ENCODE results near the gene COL23A1.

The COL23A1 gene

GRCh38 chr5:178385496-178385890 lies 204.7 kb downstream of the COL23A1 start:
- no peak for TF ChIP-seq CTCF (IDR thresholded peaks at IDR 0.05; ENCODE audit: low read depth, low read length, missing control alignments)
- DNase-seq (ENCODE audit: extremely low read depth, low read depth): no peak
- H3K4me3 ChIP-seq (replicated peaks; ENCODE audit: low read depth, low read length): no peak overlapping the region

GRCh38 chr5:178384816-178385495 lies 205.2 kb downstream of the COL23A1 start:
- DNase-seq (ENCODE audit: extremely low read depth, low read depth): no peak
- H3K4me3 ChIP-seq (replicated peaks; ENCODE audit: low read depth, low read length): no peak overlapping the region
- TF ChIP-seq CTCF (IDR thresholded peaks at IDR 0.05; ENCODE audit: low read depth, low read length, missing control alignments): no peak

- no peak overlapping the region for H3K4me3 ChIP-seq (replicated peaks; ENCODE audit: low read depth, low read length)
- no peak for TF ChIP-seq CTCF (IDR thresholded peaks at IDR 0.05; ENCODE audit: low read depth, low read length, missing control alignments)
- peak; percentile 22 for DNase-seq (ENCODE audit: extremely low read depth, low read depth)
Observed at GRCh38 chr5:178383919-178384815, 206.0 kb downstream of the COL23A1 start.

- DNase-seq (ENCODE audit: extremely low read depth, low read depth): no peak
- TF ChIP-seq CTCF (IDR thresholded peaks at IDR 0.05; ENCODE audit: low read depth, low read length, missing control alignments): no peak
- no peak overlapping the region for H3K4me3 ChIP-seq (replicated peaks; ENCODE audit: low read depth, low read length)
Observed at GRCh38 chr5:178383301-178383918, 206.8 kb downstream of the COL23A1 start.

GRCh38 chr5:178382754-178383164 lies 207.4 kb downstream of the COL23A1 start:
- no peak for DNase-seq (ENCODE audit: extremely low read depth, low read depth)
- TF ChIP-seq CTCF (IDR thresholded peaks at IDR 0.05; ENCODE audit: low read depth, low read length, missing control alignments): no peak

GRCh38 chr5:178381921-178382695 lies 208.1 kb downstream of the COL23A1 start:
- H3K4me3 ChIP-seq (replicated peaks; ENCODE audit: low read depth, low read length): no peak overlapping the region
- TF ChIP-seq CTCF (IDR thresholded peaks at IDR 0.05; ENCODE audit: low read depth, low read length, missing control alignments): no peak
- no peak for DNase-seq (ENCODE audit: extremely low read depth, low read depth)

More at GRCh38 chr5:178382754-178383164, 207.4 kb downstream of the COL23A1 start:
- H3K4me3 ChIP-seq (replicated peaks; ENCODE audit: low read depth, low read length): no peak overlapping the region
